AG09319 (cell line): ENCODE measurements around the gene CUL7.

Source experiments
- DNase-seq: peaks from one replicate; pipeline ENCODE4 v3.0.0-alpha.2; 2010; ENCODE audit warnings: low read depth; ENCODE audit errors: extremely low read depth
- CTCF ChIP-seq: IDR thresholded peaks from 2 replicates; pipeline ENCODE4 v1.5.1; 2011; ENCODE audit warnings: low read depth, mild to moderate bottlenecking, inconsistent platforms, low read length, moderate library complexity

CUL7 gene

GRCh38 chr6:43092635-43093034 is 39.0 kb upstream of the CUL7 start:
- DNase-seq: no peak
- TF ChIP-seq CTCF: no peak

- DNase-seq: no peak
- TF ChIP-seq CTCF: no peak
These were observed 37.9 kb upstream of the CUL7 start for GRCh38 chr6:43091436-43091991.

GRCh38 chr6:43091020-43091419 is 37.4 kb upstream of the CUL7 start:
- no peak for DNase-seq
- no peak for TF ChIP-seq CTCF

- no peak for DNase-seq
- TF ChIP-seq CTCF: no peak
These were observed 36.9 kb upstream of the CUL7 start for GRCh38 chr6:43090559-43090956.

GRCh38 chr6:43089874-43090558 is 36.4 kb upstream of the CUL7 start:
- no peak for TF ChIP-seq CTCF
- no peak for DNase-seq

- DNase-seq: no peak
- no peak for TF ChIP-seq CTCF
These were observed 35.8 kb upstream of the CUL7 start for GRCh38 chr6:43089467-43089866.

- DNase-seq: no peak
- TF ChIP-seq CTCF: no peak
These were observed 35.0 kb upstream of the CUL7 start for GRCh38 chr6:43088654-43089056.
